ENCODE results near the gene LRMDA. TPM values are rescaled to one million over a fixed set of nuclear protein-coding genes. Genes with fewer than 3 reads are reported as not detected.

The LRMDA gene
- total and polyA plus RNA-seq, 2 donors (not counting 3 experiments of a cell fraction or from before 2014, with no cell fraction given) = 9.7 to 18.0 TPM

DNA sequence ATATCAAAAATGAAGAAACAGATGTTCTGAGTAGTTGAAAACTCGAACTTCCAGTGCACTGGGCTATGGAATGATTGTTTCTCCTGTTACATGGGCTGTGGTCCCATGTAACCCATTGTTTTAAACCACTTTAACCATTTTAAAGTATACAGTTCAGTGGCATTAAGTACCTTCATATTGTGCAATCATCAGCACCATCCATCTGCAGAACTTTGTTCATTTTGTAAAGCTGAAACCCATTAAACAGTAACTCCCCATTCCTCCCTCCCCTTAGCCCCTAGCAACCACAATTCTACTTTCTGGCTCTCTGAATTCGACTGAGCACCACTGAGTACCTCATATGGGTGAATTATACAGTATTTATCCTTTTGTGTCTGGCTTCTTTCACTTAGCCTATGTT lies 217.4 kb downstream of the LRMDA start:
- dilution Hi-C loops (cut with MboI; ENCODE audit: extremely low pct_ligation_motif_present, low sequenced_read_pairs) = no loop called here

More for the DNA sequence above, 217.4 kb downstream of the LRMDA start:
- intact Hi-C loops (cut with micrococcal nuclease) = no loop called here
- H3K4me3 ChIP-seq (replicated peaks in 1 of 3; ENCODE audit: insufficient read depth in 1 of 3, low read depth in 1 of 3, low read length in 3 of 3) = no peak overlapping the region
- no peaks in the 10 kb centered on the region for H4K20me1 ChIP-seq (replicated peaks; ENCODE audit: control insufficient read depth, extremely low read depth, insufficient read depth, low read length)
- CTCF ChIA-PET = no interaction called here
- no peak overlapping the region for H3K27ac ChIP-seq (ENCODE audit: insufficient read depth, low read depth, low read length)
- BruUV-seq (replicated peaks) = no TSS peak
- no peaks in the 10 kb centered on the region for H3K79me2 ChIP-seq (ENCODE audit: control insufficient read depth, insufficient read depth, low read length)
- H3K9me3 ChIP-seq (replicated peaks; ENCODE audit: control insufficient read depth, insufficient read depth, low read length) = no peaks in the 10 kb centered on the region
- POLR2A ChIA-PET = no interaction called here
- TF ChIP-seq GATA2 (IDR thresholded peaks at IDR 0.05; ENCODE audit: insufficient read depth, insufficient read length, low read depth, low read length) (no peak), FOS (IDR thresholded peaks at IDR 0.05; ENCODE audit: borderline replicate concordance, insufficient read depth, low read length) (no peak), CTCF (IDR thresholded peaks at IDR 0.05; ENCODE audit: extremely low read depth in 1 of 2, insufficient read depth in 1 of 2, low read depth in 1 of 2, low read length in 2 of 2) (no peak), POLR2A (IDR thresholded peaks at IDR 0.05; ENCODE audit: low read depth, low read length) (no peak), EZH2 (IDR thresholded peaks at IDR 0.05; ENCODE audit: borderline replicate concordance, low read depth, low read length, severe bottlenecking) (no peak), MYC (IDR thresholded peaks at IDR 0.05; ENCODE audit: low read depth, low read length) (no peak), JUN (IDR thresholded peaks at IDR 0.05; ENCODE audit: borderline replicate concordance, insufficient read depth, insufficient read length, low read depth) (no peak), POLR2AphosphoS5 (IDR thresholded peaks at IDR 0.05; ENCODE audit: insufficient read depth, low read depth, low read length) (no peak)
- TF ChIP-seq, protein P1, sequence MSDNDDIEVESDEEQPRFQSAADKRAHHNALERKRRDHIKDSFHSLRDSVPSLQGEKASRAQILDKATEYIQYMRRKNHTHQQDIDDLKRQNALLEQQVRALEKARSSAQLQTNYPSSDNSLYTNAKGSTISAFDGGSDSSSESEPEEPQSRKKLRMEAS (IDR thresholded peaks at IDR 0.05; ENCODE audit: insufficient read depth, insufficient read length) = no peak
- H3K4me2 ChIP-seq (ENCODE audit: insufficient read depth, low read length) = no peak overlapping the region
- H3K9ac ChIP-seq (replicated peaks; ENCODE audit: extremely low read depth, insufficient read depth, low read length) = no peak overlapping the region
- H3K4me1 ChIP-seq (ENCODE audit: control insufficient read depth, extremely low read depth, insufficient read depth, low read length) = peaks cover under 1% of the 10 kb centered on the region
- FAIRE-seq (no peak), DNase-seq (ENCODE audit: low read depth, low spot score) (no peak)
- H3K27me3 ChIP-seq (ENCODE audit: control insufficient read depth in 2 of 2, insufficient read depth in 2 of 2, low read length in 2 of 2) = no peaks in the 10 kb centered on the region
- H2AFZ ChIP-seq (ENCODE audit: low read depth, low read length) = no peak overlapping the region
- H3K9me1 ChIP-seq (replicated peaks; ENCODE audit: control insufficient read depth, extremely low read depth, insufficient read depth, low read length) = no peaks in the 10 kb centered on the region
- no peaks in the 10 kb centered on the region for H3K36me3 ChIP-seq (ENCODE audit: control insufficient read depth in 2 of 2, extremely low read depth in 1 of 2, insufficient read depth in 2 of 2, low read length in 2 of 2)
